ENCODE measurements around the gene IFIT1.
"Not testable (repeated sequence)": the region's sequence is repeated elsewhere in the genome, so short reads cannot be mapped to it uniquely, and the experiment has no call there.

IFIT1 gene

GRCh38 chr10:89368129-89368528, 24.3 kb upstream of the IFIT1 start:
- no peak for DNase-seq

DNA sequence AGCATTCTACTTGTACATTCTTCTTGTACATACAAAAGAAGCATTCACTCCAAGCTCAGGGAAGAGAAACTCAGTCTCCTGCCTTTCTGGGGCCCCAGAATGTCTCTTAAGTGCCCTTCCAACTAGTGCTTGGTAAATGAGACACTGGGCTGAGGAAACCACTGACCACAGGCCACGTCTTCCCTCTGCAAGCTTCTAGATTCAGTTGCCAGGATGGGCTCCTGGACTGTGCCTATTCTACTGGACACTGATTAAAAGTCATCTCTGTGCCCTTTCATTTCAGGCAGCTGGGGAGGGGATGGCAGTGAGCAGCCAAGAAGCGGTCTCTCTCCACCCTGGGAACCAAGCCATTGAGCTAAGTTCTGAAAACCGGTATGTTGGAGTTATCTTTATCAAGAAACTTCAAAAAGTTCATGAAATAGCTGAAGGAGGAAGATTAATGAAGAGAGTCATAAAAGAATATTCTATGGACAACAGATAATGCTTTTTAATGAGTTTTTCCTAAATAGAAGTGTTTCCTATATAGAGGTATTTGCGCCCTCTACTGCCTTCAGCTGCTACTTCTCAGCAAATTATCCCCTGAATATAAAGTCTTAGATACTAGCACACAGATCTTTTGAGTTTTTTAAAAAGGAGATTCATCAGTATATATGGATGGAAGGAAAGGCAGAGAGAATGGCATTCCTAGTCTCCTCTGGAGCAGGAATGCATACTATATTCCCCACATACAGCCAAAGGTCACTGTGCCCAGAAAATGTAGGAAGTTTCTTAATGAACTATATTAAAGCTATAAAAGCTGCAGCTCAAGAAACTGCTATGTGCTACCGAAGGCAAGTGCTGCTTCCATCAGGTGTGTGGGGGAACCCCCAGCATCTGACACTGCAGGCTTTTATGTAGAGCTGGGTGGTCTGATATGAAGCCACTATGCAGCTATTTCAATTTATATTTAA, 23.0 kb upstream of the IFIT1 start:
- peak; percentile 18 for DNase-seq

GRCh38 chr10:89371079-89371478, 21.3 kb upstream of the IFIT1 start:
- DNase-seq, result no peak

- no peak for DNase-seq
These were observed 20.4 kb upstream of the IFIT1 start for GRCh38 chr10:89371987-89372386.

DNA sequence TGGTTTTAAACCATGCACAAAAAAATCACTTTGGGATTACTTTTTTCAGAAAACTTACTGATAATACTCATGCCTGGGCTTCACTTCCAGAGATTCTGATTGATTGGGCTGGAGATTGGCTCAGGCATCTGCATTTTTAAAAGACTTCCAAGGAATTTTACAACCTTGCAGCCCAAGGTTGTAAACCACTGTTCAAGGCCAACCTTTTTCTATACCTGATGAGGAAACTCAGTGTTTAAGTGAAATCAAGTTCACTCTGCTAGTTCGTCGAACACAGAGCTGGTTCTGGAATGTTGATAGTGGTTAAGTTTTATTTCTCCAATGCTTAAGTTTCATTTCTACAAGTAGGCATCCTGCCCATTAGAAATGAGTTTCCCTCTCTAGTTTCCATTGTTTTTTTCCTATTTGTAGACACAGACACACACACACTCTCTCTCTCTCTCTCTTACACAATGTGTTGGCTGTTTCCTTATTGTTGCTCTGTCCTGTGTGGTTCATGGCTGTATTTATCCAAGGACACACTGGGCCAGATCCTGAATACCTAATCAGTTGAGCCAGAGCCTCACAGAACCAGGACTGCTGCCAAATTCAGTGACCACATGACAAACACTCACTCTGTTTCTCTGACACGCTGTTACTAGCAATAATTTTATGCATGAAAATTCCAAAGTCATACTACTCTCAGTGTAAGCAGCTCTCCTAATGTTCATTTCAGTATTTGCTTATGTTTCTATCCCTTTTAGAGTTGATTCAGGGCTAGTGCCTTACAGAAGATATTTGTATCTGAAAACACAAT, 18.3 kb upstream of the IFIT1 start:
- peak; percentile 80 for DNase-seq

- no peak for DNase-seq
These were observed 17.7 kb upstream of the IFIT1 start for GRCh38 chr10:89374713-89375141.

- no peak for DNase-seq
These were observed 14.5 kb upstream of the IFIT1 start, which contains the start of gene IFIT1B for GRCh38 chr10:89377705-89378637. TSS of gene IFIT1B (plus strand) at chr10:89378056. CDS start at chr10:89378136, 80 bp downstream.

- DNase-seq, result no peak
These were observed 13.3 kb upstream of the IFIT1 start for GRCh38 chr10:89379103-89379502.

- DNase-seq, result no peak
These were observed 9.7 kb upstream of the IFIT1 start for GRCh38 chr10:89382757-89383156.

- no peak for DNase-seq
These were observed 7.7 kb upstream of the IFIT1 start for GRCh38 chr10:89384474-89385340.

DNA sequence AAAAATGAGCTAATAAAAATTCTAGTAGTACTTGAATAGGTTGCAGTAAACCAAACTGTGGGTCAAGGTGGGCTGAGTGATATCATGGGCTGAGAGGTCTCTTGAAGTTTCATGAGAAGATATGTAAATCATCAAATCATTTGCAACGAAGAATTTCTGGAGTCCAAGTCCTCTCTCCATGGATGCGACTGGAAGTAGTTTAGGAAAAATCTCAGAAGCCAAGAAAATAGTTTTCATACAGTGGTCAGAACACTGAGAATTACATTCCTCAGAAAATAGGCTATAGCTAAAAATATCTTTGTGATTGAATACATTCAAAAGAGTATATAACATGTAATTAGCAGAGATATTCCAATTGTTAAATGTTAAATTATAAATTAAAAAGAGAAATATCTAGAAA, 3.6 kb upstream of the IFIT1 start:
- DNase-seq, result no peak

DNA sequence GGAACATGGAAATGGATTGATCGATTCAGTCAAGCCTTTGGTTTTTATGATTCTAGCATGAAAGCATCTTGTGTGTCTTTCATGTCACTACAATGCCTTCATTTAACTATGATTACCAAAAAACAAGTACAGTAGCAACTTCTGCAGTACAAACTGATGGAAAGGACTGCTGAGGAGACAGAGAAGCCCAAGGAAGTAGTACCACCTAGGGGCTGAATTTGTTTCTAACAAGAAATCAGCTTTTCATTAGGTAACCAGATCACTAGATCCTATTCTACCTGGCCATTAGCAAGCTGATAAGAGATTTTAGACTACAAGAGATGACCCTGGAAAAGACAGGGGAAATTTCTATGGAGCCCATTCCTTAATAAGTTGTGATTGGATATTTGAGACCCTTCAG, 3.2 kb upstream of the IFIT1 start:
- DNase-seq, result no peak

DNA sequence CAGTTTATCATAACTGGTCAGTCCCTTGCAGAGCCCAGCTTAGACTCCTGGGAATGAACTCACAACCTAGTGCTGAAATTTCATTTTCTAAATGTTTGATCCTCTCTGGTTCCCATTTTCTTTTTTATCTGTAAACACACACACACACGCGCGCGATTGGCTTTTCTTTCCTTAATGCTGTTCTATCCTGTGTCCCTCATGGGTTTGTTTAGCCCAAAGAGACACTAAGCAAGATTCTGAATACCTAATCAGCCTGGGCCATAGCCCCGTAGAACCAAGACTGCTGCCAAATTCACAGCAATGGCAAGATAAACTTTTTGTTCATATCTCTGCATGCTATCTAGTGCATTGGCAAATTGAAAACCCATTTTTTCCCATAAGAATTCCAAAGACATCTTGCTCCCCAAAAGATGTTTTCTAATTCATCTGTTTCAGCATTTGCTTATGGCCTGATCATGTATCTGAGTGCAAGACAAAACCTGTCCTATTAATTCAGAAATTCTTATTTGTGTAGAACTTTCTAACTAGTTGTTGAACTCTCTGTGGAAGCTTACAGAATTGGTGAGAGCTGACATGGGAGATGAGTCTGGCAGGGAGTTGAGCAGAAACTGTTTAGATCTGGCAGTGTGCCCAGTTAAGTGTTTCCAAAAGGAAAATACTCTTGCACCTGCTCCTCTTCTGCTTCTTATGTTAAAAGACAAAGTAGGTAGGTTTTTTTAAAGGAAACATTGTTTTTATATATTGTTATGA, 1.8 kb upstream of the IFIT1 start:
- no peak for DNase-seq

DNA sequence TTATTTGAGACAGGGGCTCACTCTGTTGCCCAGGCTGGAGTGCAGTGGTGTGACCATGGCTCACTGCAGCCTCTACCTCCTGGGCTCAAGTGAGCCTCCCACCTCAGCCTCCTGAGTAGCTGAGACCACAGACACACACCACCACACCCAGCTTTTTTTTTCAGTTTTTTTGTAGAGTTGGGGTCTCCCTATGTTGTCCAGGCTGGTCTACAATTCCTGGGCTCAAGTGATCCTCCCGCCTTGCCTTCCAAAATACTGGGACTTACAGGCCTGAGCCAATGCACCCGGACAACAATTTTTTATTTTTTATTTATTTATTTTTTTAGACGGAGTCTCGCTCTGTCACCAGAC, 1.2 kb upstream of the IFIT1 start:
- not testable (repeated sequence) for DNase-seq

- DNase-seq, result peak; percentile 73
These were observed 551 bp downstream of the IFIT1 start for GRCh38 chr10:89392974-89393373.

GRCh38 chr10:89393898-89394297, 1.5 kb downstream of the IFIT1 start:
- no peak for DNase-seq

DNA sequence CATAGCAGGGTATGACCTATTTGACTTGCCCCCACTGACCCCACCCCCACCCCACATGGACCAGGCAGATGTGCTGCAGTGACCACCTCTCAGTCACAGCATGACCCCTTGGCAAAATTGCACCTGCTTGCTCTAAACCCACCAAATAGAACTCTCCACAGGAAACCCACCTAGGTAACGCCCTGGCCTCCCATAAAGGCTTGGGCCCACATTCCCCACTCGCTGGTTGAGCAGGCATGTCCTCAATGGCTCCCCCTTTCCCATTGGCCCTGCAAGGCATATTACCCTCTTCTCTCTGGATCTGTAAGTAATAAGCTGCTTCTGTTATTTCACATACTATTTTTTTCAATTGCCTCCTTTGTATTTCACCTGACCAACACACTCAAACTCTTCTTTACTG, 2.7 kb downstream of the IFIT1 start:
- DNase-seq, result no peak

DNA sequence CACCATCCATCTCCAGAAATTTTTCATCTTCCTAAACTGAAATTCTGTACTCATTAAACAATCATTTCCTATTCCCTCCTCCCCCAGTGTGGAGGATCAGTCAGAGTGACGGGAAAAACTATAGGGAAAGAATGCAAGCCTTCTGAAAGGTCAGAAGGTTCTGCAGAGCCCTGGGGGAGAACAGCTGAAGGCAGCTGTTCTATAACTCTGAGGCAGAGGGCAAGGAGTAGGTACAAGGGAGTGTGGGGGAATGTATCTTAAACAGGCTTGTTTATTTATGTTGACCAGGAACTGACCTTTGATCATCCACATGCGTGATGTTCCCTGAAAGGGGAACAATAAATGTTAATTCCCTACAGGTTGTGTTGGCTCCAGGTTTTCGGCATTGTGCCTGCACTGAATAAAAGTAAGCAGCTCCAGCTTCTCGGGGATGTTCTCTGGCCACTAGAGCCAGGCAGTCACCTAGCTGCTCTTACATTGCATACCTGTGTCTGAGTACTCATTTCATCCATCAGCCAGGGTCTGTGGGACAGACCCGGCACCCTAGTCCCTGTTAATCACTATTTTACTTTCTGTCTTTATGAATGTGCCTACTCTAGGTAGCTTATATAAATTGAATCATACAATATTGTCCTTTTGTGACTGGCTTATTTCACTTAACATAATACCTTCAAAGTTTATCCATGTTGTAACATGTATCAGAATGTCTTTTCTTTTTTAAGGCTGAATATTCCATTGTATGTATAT, 5.8 kb downstream of the IFIT1 start:
- no peak for DNase-seq

- no peak for DNase-seq
These were observed 7.5 kb downstream of the IFIT1 start for GRCh38 chr10:89399956-89400355.

- DNase-seq, result no peak
These were observed 10.6 kb downstream of the IFIT1 start for GRCh38 chr10:89403043-89403442.
